Nephron (organoid): ENCODE results near the gene TMEM134.
A peak's percentile ranks its signal among the peaks of the same experiment; 100 is the strongest.
"Not testable (repeated sequence)": the region's sequence is repeated elsewhere in the genome, so short reads cannot be mapped to it uniquely, and the experiment has no call there.

Source experiments
- H3K27ac Mint-ChIP-seq, 3 experiments: 2 replicates each; pipeline ENCODE4 v1.8.0; 2020; ENCODE audit warnings: mixed read lengths in 3 of 3, mild to moderate bottlenecking in 2 of 3, moderate library complexity in 1 of 3
- H3K27me3 Mint-ChIP-seq: 2 replicates; pipeline ENCODE4 v1.8.0; 2021; ENCODE audit warnings: low read depth, mild to moderate bottlenecking, moderate library complexity, mixed read lengths
- H3K36me3 Mint-ChIP-seq: 2 replicates; pipeline ENCODE4 v1.8.0; 2020; ENCODE audit warnings: low read depth, mixed read lengths
- H3K4me1 Mint-ChIP-seq: 2 replicates; pipeline ENCODE4 v1.8.0; 2020; ENCODE audit warnings: mixed read lengths
- H3K4me3 Mint-ChIP-seq, 3 experiments: 2 replicates each; pipeline ENCODE4 v1.8.0; 2020; ENCODE audit warnings: mild to moderate bottlenecking in 3 of 3, mixed read lengths in 3 of 3, moderate library complexity in 2 of 3
- H3K9me3 Mint-ChIP-seq: 2 replicates; pipeline ENCODE4 v1.8.0; 2020; ENCODE audit warnings: mixed read lengths
- TF ChIP-seq, protein P1 (sequence below), 3 experiments: fragments of 200-600 bp; sonication (generic); IDR thresholded peaks; one replicate each; pipeline ENCODE4 v1.5.0; 2021; ENCODE audit warnings: antibody characterized with exemption in 3 of 3; ENCODE audit not compliant: unreplicated experiment in 3 of 3

Gene TMEM134

DNA sequence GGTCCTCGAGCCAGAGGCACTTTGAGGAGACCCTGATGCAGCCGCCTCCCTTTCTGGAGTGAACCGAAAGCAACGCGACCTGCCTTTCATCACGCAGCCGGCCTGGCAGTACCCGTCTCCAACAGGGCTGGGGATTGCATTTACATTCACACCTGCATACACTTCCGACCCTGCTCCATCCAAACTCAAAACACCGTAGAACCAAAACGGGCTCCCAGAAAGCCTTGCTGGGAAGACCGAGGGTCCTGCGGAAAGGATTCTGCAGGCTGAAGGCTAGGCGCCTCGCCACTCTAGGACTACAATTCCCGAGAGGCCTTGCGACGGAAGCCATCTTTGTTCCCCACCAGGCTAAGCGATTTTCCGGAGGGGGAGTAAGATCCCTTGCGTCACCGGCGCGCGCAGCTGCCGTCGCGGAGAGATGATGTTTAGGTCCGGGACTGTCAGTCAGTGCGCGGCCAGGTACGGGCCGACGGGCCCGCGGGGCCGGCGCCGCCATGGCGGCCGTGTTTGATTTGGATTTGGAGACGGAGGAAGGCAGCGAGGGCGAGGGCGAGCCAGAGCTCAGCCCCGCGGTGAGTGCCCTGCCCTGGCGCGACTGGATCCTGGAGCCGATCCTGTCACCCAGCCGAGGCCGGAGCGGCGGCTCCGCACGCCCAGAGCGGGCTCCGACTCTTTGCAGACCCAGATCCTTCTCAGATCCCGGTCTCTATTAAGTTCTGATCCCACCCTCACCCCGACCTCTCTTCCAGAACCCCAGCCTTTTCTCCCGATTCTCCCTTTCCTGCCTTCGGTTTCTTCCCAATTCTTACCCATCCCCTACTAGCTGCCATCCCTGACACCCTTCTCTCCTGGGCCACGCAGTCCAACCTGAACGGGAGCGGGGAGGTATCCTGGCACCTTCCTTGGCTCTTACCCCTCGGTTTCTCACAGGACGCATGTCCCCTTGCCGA is 40.7 kb downstream of the TMEM134 start, which contains the start of gene RPS6KB2:
Gene RPS6KB2, plus strand, starts transcription at position 443 of the 950 bp plus-strand sequence. Its CDS starts 52 bp downstream, at position 495.
- Mint-ChIP-seq H3K27me3 (no peaks in the 10 kb centered on the region), H3K27ac (peak within 1 kb of the TSS; percentile 92 to 98 (median 94)), H3K36me3 (peaks cover 11% of the 10 kb centered on the region), H3K9me3 (no peaks in the 10 kb centered on the region), H3K4me1 (peaks cover 7% of the 10 kb centered on the region), H3K4me3 (peak within 1 kb of the TSS; percentile 90 to 96 (median 95))
- TF ChIP-seq, protein P1, sequence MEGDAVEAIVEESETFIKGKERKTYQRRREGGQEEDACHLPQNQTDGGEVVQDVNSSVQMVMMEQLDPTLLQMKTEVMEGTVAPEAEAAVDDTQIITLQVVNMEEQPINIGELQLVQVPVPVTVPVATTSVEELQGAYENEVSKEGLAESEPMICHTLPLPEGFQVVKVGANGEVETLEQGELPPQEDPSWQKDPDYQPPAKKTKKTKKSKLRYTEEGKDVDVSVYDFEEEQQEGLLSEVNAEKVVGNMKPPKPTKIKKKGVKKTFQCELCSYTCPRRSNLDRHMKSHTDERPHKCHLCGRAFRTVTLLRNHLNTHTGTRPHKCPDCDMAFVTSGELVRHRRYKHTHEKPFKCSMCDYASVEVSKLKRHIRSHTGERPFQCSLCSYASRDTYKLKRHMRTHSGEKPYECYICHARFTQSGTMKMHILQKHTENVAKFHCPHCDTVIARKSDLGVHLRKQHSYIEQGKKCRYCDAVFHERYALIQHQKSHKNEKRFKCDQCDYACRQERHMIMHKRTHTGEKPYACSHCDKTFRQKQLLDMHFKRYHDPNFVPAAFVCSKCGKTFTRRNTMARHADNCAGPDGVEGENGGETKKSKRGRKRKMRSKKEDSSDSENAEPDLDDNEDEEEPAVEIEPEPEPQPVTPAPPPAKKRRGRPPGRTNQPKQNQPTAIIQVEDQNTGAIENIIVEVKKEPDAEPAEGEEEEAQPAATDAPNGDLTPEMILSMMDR (IDR thresholded peaks at IDR 0.05; ENCODE audit: unreplicated experiment in 3 of 3), result no peak

DNA sequence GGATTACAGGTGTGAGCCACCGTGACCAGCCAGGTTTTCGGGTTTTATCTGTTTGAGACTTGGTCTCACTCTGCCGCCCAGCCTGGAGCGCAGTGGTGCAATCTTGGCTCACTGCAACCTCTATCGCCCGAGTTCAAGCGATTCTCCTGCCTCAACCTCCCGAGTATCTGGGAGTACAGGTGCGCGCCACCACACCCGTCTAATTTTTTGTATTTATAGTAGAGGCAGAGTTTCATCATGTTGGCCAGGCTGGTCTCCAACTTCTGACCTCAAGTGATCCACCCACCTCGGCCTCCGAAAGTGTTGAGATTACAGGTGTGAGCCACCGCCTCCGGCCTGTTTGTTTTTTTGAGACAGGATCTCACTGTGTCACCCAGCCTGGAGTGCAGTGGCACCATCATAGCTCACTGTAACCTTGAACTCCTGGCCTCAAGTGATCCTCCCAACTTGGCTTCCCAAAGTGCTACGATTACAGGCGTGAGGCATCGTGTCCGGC is 41.6 kb downstream of the TMEM134 start:
- H3K36me3 Mint-ChIP-seq, H3K27me3 Mint-ChIP-seq, H3K4me1 Mint-ChIP-seq, H3K9me3 Mint-ChIP-seq: not testable (repeated sequence)
- H3K4me3 Mint-ChIP-seq, result peak overlapping the region; percentile 90 to 96 (median 95)
- peak overlapping the region; percentile 92 to 98 (median 94) for H3K27ac Mint-ChIP-seq

DNA sequence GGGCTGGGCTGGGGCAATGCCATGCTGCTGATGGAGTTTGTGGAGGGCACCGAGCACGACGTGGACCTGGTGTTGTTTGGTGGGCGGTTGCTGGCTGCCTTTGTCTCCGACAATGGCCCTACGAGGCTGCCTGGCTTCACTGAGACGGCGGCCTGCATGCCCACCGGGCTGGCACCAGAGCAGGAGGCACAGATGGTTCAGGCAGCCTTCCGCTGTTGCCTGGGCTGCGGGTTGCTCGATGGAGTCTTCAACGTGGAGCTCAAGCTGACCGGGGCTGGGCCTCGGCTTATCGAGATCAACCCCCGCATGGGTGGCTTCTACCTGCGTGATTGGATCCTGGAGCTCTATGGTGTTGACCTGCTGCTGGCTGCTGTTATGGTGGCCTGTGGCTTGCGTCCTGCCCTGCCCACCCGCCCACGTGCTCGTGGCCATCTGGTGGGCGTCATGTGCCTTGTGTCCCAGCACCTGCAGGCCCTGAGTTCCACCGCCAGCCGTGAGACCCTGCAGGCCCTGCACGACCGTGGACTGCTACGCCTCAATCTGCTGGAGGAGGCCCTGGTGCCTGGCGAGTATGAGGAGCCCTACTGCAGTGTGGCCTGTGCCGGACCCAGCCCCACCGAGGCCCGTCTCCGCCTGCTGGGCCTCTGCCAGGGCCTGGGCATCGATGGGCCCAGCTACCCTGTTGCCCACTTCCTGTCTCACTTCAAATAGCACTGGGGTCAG is 45.0 kb downstream of the TMEM134 start:
- Mint-ChIP-seq H3K4me1 (peaks cover 7% of the 10 kb centered on the region), H3K9me3 (no peaks in the 10 kb centered on the region), H3K4me3 (no peak overlapping the region), H3K27ac (no peak overlapping the region), H3K36me3 (no peaks in the 10 kb centered on the region), H3K27me3 (no peaks in the 10 kb centered on the region)
- TF ChIP-seq, protein P1 (IDR thresholded peaks at IDR 0.05; ENCODE audit: unreplicated experiment in 3 of 3), result no peak

DNA sequence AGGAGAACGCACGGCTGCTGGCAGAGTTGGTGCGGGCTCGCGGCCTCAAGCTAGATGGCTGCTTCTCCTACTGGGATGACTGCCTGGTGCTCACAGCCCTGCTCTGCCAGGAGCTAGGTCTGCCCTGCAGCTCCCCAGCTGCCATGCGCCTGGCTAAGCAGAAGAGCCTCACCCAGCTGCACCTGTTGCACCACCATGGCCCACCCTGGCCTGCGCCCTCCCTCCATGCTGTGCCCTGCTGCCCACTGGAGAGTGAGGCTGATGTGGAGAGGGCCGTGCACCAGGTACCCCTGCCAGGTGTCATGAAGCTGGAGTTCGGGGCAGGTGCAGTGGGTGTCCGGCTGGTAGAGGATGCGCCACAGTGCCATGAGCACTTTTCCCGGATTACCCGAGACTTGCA is 45.6 kb downstream of the TMEM134 start:
- no peaks in the 10 kb centered on the region for H3K9me3 Mint-ChIP-seq
- TF ChIP-seq, protein P1 (IDR thresholded peaks at IDR 0.05; ENCODE audit: unreplicated experiment in 3 of 3), result no peak
- H3K27ac Mint-ChIP-seq, result no peak overlapping the region
- no peak overlapping the region for H3K4me3 Mint-ChIP-seq
- no peaks in the 10 kb centered on the region for H3K36me3 Mint-ChIP-seq
- H3K27me3 Mint-ChIP-seq, result no peaks in the 10 kb centered on the region
- peaks cover 7% of the 10 kb centered on the region for H3K4me1 Mint-ChIP-seq

DNA sequence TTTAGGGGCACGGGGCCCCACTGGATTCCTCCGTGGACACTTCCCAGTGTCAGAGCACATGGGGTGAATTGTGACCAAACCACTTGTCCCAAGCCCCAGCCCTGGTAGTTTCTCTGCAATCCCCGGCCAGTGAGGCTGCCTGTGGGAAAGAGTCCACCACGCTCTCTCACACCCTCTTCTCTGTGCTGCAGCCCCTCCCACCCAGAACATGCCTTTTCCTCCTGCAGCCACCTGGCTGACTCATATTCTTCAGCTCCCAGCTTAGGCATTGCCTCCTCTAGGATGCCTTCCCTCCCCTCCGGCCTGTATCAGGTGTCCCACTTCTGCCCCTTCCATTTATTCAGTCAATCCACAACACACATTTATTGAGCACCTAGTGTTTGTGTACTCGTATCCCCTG is 46.2 kb downstream of the TMEM134 start:
- TF ChIP-seq, protein P1 (IDR thresholded peaks at IDR 0.05; ENCODE audit: unreplicated experiment in 3 of 3), result no peak
- H3K4me1 Mint-ChIP-seq, result peaks cover 8% of the 10 kb centered on the region
- H3K4me3 Mint-ChIP-seq, result peak overlapping the region; percentile 49 to 62 (median 49)
- no peaks in the 10 kb centered on the region for H3K36me3 Mint-ChIP-seq
- H3K27me3 Mint-ChIP-seq, result peaks cover 2% of the 10 kb centered on the region
- peak overlapping the region in 2 of 3 experiments; percentile 53 to 74 for H3K27ac Mint-ChIP-seq
- H3K9me3 Mint-ChIP-seq, result no peaks in the 10 kb centered on the region

DNA sequence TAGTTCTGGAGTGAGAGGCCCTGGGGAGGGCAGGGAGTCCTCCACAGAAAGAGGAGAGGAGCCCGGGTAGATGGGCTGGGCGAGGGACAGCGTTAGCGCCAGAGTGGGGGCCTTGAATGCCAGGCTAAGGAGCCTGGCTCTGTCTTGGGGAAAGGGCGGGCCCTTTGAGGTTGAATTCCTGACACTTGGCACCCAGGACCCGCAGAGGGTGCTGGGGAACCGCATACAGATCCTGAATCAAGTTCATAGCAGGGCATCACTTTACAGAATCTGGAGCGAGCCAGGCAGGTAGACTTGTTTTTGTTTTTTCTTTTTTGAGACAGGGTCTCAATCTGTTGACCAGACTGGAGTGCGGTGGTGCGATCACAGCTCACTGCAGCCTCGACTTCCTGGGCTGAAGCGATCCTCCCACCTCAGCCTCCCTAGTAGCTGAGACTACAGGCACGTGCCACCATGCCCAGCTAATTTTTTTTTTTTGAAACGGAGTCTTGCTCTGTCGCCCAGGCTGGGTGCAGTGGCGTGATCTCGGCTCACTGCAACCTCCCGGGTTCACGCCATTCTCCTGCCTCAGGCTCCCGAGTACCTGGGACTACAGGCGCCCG is 47.5 kb downstream of the TMEM134 start:
- H3K27me3 Mint-ChIP-seq, result peaks cover 10% of the 10 kb centered on the region
- TF ChIP-seq, protein P1 (IDR thresholded peaks at IDR 0.05; ENCODE audit: unreplicated experiment in 3 of 3), result no peak
- H3K36me3 Mint-ChIP-seq, result no peaks in the 10 kb centered on the region
- peak overlapping the region; percentile 72 to 82 (median 77) for H3K4me3 Mint-ChIP-seq
- H3K27ac Mint-ChIP-seq, result peak overlapping the region; percentile 55 to 93 (median 90)
- H3K9me3 Mint-ChIP-seq, result no peaks in the 10 kb centered on the region
- H3K4me1 Mint-ChIP-seq, result peaks cover 13% of the 10 kb centered on the region
